ENCODE results near the gene GMFB. TPM values are rescaled to one million over a fixed set of nuclear protein-coding genes. Genes with fewer than 3 reads are reported as not detected.
"Not testable (repeated sequence)": the region's sequence is repeated elsewhere in the genome, so short reads cannot be mapped to it uniquely, and the experiment has no call there.

Gene GMFB
- total RNA-seq, 2 experiments from 2014 or later: 28.1 to 34.1 TPM

GRCh38 chr14:54455363-54455762, 33.4 kb downstream of the GMFB start:
- peaks cover 15% of the 10 kb centered on the region for H3K9me3 Mint-ChIP-seq (ENCODE audit: insufficient read depth)
- no peak overlapping the region for H3K27ac Mint-ChIP-seq
- peaks cover 4% of the 10 kb centered on the region for H3K4me1 Mint-ChIP-seq (ENCODE audit: low read depth)
- DNase-seq (no peak), ATAC-seq (no peak)
- peaks cover 4% of the 10 kb centered on the region for H3K36me3 Mint-ChIP-seq (ENCODE audit: low read depth)
- no peak overlapping the region for H3K4me3 Mint-ChIP-seq
- CTCF ChIA-PET: no interaction called here
- H3K27me3 Mint-ChIP-seq (ENCODE audit: low read depth): no peaks in the 10 kb centered on the region
- POLR2A ChIA-PET: interaction anchor here (0.7 kb wide), 1 partner anchor 21 kb away, joined by 4 read pairs; no protein-coding TSS in a partner anchor

DNA sequence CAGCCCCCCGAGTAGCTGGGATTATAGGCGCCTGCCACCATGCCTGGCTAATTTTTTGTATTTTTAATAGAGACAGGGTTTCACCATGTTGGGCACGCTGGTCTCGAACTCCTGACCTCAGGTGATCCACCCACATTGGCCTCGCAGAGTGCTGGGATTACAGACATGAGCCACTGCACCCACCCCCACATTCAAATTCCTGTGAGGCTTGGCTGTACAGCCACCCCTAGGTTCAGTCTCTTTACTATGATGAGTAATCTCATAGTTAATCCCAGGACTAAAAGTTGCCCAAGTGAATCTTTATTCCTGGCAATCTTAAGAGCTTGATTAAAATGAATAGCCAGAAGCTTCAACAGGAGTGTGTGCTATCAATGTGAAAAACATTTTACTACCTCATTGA, 34.8 kb downstream of the GMFB start:
- H3K27ac Mint-ChIP-seq; POLR2A ChIA-PET; H3K27me3 Mint-ChIP-seq (ENCODE audit: low read depth); DNase-seq; CTCF ChIA-PET; H3K36me3 Mint-ChIP-seq (ENCODE audit: low read depth); H3K9me3 Mint-ChIP-seq (ENCODE audit: insufficient read depth); H3K4me3 Mint-ChIP-seq; H3K4me1 Mint-ChIP-seq (ENCODE audit: low read depth); ATAC-seq: not testable (repeated sequence)

- ChIA-PET POLR2A (no interaction called here), CTCF (no interaction called here)
- peaks cover 4% of the 10 kb centered on the region for H3K4me1 Mint-ChIP-seq (ENCODE audit: low read depth)
- DNase-seq (no peak), ATAC-seq (no peak)
- H3K27me3 Mint-ChIP-seq (ENCODE audit: low read depth): no peaks in the 10 kb centered on the region
- H3K4me3 Mint-ChIP-seq: no peak overlapping the region
- H3K9me3 Mint-ChIP-seq (ENCODE audit: insufficient read depth): no peaks in the 10 kb centered on the region
- no peaks in the 10 kb centered on the region for H3K36me3 Mint-ChIP-seq (ENCODE audit: low read depth)
- no peak overlapping the region for H3K27ac Mint-ChIP-seq
Measured at GRCh38 chr14:54453252-54453651, 35.5 kb downstream of the GMFB start.

- CTCF ChIA-PET: no interaction called here
- no peaks in the 10 kb centered on the region for H3K9me3 Mint-ChIP-seq (ENCODE audit: insufficient read depth)
- ATAC-seq: no peak
Measured at GRCh38 chr14:54451961-54452360, 36.8 kb downstream of the GMFB start.

DNA sequence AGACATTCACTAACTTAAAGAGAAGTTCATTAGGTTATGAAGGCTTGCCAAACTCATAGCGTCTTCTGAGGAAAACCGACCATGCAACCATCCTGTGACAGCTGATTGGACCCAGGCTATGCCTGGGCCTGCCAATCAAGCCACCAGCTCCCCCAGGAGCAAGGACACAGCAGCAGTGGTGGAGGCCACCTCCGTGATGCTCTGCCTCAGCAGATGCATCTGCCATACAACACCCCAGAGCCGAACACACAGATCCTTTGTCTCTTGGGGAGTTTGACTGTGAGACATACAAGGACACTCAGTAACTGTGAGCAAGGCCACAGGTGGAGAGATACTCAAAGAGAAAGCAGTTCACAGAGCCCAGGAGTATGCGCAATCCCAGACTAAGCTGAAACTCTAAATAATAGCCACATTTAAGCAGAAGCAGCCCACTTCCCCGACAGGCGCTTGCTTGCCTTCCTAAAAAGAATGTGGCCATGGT, 37.6 kb downstream of the GMFB start:
- Mint-ChIP-seq H3K36me3 (ENCODE audit: low read depth) (no peaks in the 10 kb centered on the region), H3K27ac (no peak overlapping the region), H3K4me3 (no peak overlapping the region), H3K4me1 (ENCODE audit: low read depth) (peaks cover 4% of the 10 kb centered on the region), H3K9me3 (ENCODE audit: insufficient read depth) (no peaks in the 10 kb centered on the region), H3K27me3 (ENCODE audit: low read depth) (peaks cover 8% of the 10 kb centered on the region)
- POLR2A ChIA-PET: no interaction called here
- CTCF ChIA-PET: interaction anchor here (1.4 kb wide), 1 partner anchor 103 kb away, joined by 3 read pairs; no protein-coding TSS in a partner anchor
- ATAC-seq (no peak), DNase-seq (no peak)

More at GRCh38 chr14:54451961-54452360, 36.8 kb downstream of the GMFB start:
- Mint-ChIP-seq H3K4me3 (no peak overlapping the region), H3K27me3 (ENCODE audit: low read depth) (peaks cover 5% of the 10 kb centered on the region), H3K36me3 (ENCODE audit: low read depth) (no peaks in the 10 kb centered on the region), H3K4me1 (ENCODE audit: low read depth) (peaks cover 4% of the 10 kb centered on the region), H3K27ac (no peak overlapping the region)
- POLR2A ChIA-PET: no interaction called here
- DNase-seq: no peak

GRCh38 chr14:54450535-54450934, 38.2 kb downstream of the GMFB start:
- CTCF ChIA-PET: interaction anchor here (0.8 to 1.4 kb wide), 2 partner anchors 11 to 103 kb away, joined by 3 read pairs; no protein-coding TSS in a partner anchor
- Mint-ChIP-seq H3K27ac (no peak overlapping the region), H3K36me3 (ENCODE audit: low read depth) (no peaks in the 10 kb centered on the region), H3K4me1 (ENCODE audit: low read depth) (peaks cover 4% of the 10 kb centered on the region), H3K27me3 (ENCODE audit: low read depth) (peaks cover 13% of the 10 kb centered on the region), H3K4me3 (no peak overlapping the region), H3K9me3 (ENCODE audit: insufficient read depth) (no peaks in the 10 kb centered on the region)
- POLR2A ChIA-PET: no interaction called here
- ATAC-seq: no peak
- DNase-seq: no peak

DNA sequence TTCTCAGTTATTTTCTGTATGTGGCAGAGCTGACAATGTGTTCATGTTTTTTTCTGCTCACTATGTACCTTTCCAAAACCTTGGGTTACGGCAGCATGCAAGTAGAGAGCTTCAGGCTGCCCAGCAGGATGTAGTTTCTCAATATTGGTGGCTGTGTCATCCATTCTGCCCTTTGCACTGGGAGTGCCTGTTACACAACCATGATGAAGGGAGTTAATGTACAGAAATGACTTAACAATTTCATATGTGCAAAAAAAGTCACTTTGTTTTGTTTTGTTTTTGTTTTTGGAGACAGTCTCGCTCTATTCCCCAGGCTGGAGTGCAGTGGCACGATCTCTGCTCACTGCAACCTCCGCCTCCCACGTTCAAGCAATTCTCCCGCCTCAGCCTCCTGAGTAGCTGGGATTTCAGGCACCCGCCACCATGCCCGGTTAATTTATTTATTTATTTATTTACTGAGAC, 41.5 kb downstream of the GMFB start:
- no peak overlapping the region for H3K4me3 Mint-ChIP-seq
- H3K27me3 Mint-ChIP-seq (ENCODE audit: low read depth): peaks cover 18% of the 10 kb centered on the region
- H3K27ac Mint-ChIP-seq: no peak overlapping the region
- no peaks in the 10 kb centered on the region for H3K9me3 Mint-ChIP-seq (ENCODE audit: insufficient read depth)
- ATAC-seq: no peak
- CTCF ChIA-PET: interaction anchor here (1.0 to 1.4 kb wide), 2 partner anchors 12 to 327 kb away, joined by 3 to 5 read pairs; no protein-coding TSS in a partner anchor
- POLR2A ChIA-PET: no interaction called here
- DNase-seq: no peak
- H3K4me1 Mint-ChIP-seq (ENCODE audit: low read depth): peaks cover 4% of the 10 kb centered on the region
- H3K36me3 Mint-ChIP-seq (ENCODE audit: low read depth): no peaks in the 10 kb centered on the region

- ATAC-seq (no peak), DNase-seq (no peak)
- POLR2A ChIA-PET: no interaction called here
- H3K4me3 Mint-ChIP-seq: no peak overlapping the region
- H3K9me3 Mint-ChIP-seq (ENCODE audit: insufficient read depth): no peaks in the 10 kb centered on the region
- H3K36me3 Mint-ChIP-seq (ENCODE audit: low read depth): no peaks in the 10 kb centered on the region
- H3K27ac Mint-ChIP-seq: no peak overlapping the region
- CTCF ChIA-PET: interaction anchor here (1.0 to 2.7 kb wide), 3 partner anchors 11 to 328 kb away, joined by 3 to 7 read pairs (median 5); partner anchors contain the start of gene CDKN3
- peaks cover 13% of the 10 kb centered on the region for H3K4me1 Mint-ChIP-seq (ENCODE audit: low read depth)
- peaks cover 18% of the 10 kb centered on the region for H3K27me3 Mint-ChIP-seq (ENCODE audit: low read depth)
Measured at GRCh38 chr14:54446161-54446693, 42.6 kb downstream of the GMFB start.

DNA sequence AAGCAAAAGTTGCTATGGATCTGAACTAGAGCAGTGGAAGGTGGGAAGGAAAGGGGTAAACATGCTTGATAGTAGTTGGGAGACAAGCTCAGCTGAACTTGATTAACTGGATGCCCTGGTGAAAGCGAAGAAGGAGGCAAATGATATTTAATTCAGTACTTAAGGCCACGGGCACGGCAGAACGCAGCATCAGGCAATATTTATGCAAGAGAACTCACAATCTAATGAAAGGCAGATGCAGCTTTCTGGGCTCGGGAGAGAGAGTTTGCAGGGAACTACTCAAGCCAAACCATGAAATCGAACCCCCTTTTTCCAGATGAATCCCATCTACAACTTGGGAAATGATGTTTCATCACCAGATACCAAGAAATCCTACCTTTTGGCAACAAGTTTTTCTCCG, 44.1 kb downstream of the GMFB start:
- Mint-ChIP-seq H3K4me1 (ENCODE audit: low read depth) (peaks cover 18% of the 10 kb centered on the region), H3K27ac (no peak overlapping the region), H3K27me3 (ENCODE audit: low read depth) (peaks cover 18% of the 10 kb centered on the region), H3K9me3 (ENCODE audit: insufficient read depth) (no peaks in the 10 kb centered on the region), H3K36me3 (ENCODE audit: low read depth) (peaks cover 6% of the 10 kb centered on the region), H3K4me3 (no peak overlapping the region)
- ATAC-seq (no peak), DNase-seq (no peak)
- CTCF ChIA-PET: interaction anchor here (2.7 kb wide), 1 partner anchor 47 kb away, joined by 7 read pairs; the partner anchor contains the start of gene CDKN3
- POLR2A ChIA-PET: interaction anchor here (0.8 kb wide), 1 partner anchor 27 kb away, joined by 3 read pairs; no protein-coding TSS in a partner anchor

DNA sequence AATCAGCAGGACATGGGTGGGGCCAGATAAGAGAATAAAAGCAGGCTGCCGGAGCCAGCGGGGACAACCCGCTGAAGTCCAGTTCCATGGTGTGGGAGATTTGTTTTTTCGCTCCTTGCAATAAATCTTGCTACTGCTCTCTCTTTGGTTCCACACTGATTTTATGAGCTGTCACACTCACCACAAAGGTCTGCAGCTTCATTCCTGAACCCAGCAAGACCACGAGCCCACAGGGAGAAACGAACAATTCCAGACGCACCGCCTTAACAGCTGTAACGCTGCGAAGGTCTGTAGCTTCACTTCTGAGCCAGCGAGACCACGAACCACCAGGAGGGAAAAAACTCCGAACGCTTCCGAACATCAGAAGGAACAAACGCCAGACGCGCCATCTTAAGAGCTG, 44.8 kb downstream of the GMFB start:
- ATAC-seq (no peak), DNase-seq (no peak)
- H3K4me1 Mint-ChIP-seq (ENCODE audit: low read depth): peaks cover 22% of the 10 kb centered on the region
- POLR2A ChIA-PET: interaction anchor here (0.8 kb wide), 1 partner anchor 28 kb away, joined by 3 read pairs; no protein-coding TSS in a partner anchor
- H3K27me3 Mint-ChIP-seq (ENCODE audit: low read depth): peaks cover 18% of the 10 kb centered on the region
- H3K27ac Mint-ChIP-seq: no peak overlapping the region
- peaks cover 8% of the 10 kb centered on the region for H3K36me3 Mint-ChIP-seq (ENCODE audit: low read depth)
- H3K9me3 Mint-ChIP-seq (ENCODE audit: insufficient read depth): no peaks in the 10 kb centered on the region
- CTCF ChIA-PET: interaction anchor here (0.8 to 2.7 kb wide), 2 partner anchors 12 to 46 kb away, joined by 3 to 7 read pairs; partner anchors contain the start of gene CDKN3
- H3K4me3 Mint-ChIP-seq: no peak overlapping the region

DNA sequence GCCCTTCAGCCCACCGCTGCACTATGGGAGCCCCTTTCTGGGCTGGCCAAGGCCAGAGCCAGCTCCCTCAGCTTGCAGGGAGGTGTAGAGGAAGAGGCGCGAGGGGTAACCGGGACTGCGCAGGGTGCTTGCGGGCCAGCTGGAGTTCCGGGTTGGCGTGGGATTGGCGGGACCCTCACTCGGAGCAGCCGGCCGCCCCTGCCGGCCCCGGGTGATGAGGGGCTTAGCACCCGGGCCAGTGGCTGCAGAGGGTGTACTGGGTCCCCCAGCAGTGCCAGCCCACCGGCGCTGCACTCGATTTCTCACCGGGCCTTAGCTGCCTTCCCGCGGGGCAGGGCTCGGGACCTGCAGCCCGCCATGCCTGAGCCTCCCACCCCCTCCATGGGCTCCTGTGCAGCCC, 45.8 kb downstream of the GMFB start:
- not testable (repeated sequence) for H3K4me3 Mint-ChIP-seq; DNase-seq; H3K9me3 Mint-ChIP-seq (ENCODE audit: insufficient read depth); ATAC-seq; H3K27ac Mint-ChIP-seq
- Mint-ChIP-seq H3K27me3 (ENCODE audit: low read depth) (peaks cover 16% of the 10 kb centered on the region), H3K4me1 (ENCODE audit: low read depth) (peaks cover 28% of the 10 kb centered on the region), H3K36me3 (ENCODE audit: low read depth) (peaks cover 12% of the 10 kb centered on the region)
- POLR2A ChIA-PET: interaction anchor here (1.2 kb wide), 1 partner anchor 45 kb away, joined by 5 read pairs; no protein-coding TSS in a partner anchor
- CTCF ChIA-PET: interaction anchor here (1.5 to 2.1 kb wide), 2 partner anchors 45 to 66 kb away, joined by 5 to 11 read pairs; partner anchors contain the start of genes CGRRF1 and GMFB

Measured in activated CD8-positive, alpha-beta T cell treated with anti-CD3 and anti-CD28 coated beads, Interleukin-2, amount 10 ng/mL, durations not matched to agents 7 days and 5 days (primary cell).